ENCODE measurements around the gene LRRIQ1.
A peak's percentile ranks its signal among the peaks of the same experiment; 100 is the strongest.
"Not testable (repeated sequence)": the region's sequence is repeated elsewhere in the genome, so short reads cannot be mapped to it uniquely, and the experiment has no call there.

LRRIQ1 gene

DNA sequence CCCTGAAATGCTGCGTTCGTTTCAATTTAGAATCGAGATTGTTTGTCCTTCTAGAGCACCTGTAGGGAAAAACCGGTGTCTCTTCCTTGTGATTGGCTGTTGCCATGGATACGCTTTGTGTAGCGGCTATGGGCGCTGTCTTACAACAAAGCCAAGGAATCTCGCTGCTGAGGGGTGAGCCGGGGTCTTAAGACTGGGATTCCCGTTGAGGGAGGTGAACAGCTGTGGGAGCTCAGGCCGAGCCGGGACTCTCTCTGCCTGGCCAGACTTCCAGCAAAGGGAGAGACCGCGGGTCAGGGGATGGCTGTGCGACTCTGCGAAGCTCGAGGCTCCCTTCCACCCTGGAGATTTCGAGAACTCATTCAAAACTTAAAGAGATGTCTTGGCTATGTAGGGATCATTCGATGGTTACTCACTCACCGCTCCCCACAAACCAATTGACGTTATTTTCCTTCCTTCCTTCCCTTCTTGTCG, at the start of gene LRRIQ1, which contains the start of gene TSPAN19:
Gene LRRIQ1, plus strand, starts transcription at position 118 of the 474 bp plus-strand sequence. CDS start 1,826 bp downstream, outside the sequence.
Gene TSPAN19, minus strand, starts transcription at position 44 of the 474 bp plus-strand sequence. CDS start 6,331 bp downstream, outside the sequence.
- peak; percentile 60 for DNase-seq

DNA sequence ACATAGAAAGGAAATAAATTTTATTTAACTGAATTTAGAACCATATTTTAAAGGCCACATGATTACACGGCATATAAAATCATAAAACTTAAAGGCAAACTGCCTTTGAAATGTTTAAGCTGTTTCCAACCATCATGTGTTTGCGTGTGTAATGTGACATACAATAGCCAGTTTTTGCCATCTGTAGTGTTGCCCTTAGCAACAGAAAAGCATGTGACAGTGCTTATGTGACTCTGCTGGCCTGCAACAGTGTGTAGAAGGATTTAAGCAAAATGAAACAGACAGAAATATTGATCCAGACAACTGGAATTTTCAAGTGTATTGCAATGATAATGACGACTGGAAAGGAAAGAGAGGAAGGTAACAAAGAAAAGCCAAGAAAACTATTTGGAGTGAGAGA, 49.6 kb upstream of the LRRIQ1 start:
- DNase-seq = no peak

DNA sequence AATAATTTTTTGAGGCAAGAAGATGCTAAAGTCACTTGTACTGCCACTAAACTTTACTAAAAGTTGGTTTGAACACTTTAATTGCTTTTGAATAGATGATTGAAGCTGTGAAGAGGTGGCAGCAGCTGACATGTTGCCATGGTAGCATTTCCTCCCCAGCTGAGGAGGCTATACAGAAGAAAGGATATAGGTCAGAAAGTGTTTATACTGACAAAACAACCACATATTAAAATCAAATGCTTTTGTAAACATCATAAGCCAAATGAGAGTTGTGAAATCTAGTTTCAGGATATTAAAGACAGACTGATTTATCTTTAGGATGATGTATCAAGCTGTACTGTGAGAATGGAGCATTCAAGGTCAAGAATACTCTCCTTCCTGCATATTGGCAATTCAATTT, 41.7 kb upstream of the LRRIQ1 start:
- no peak for DNase-seq

GRCh38 chr12:84995641-84996040, 40.5 kb upstream of the LRRIQ1 start:
- DNase-seq = no peak

GRCh38 chr12:84996759-84997158, 39.4 kb upstream of the LRRIQ1 start:
- DNase-seq = no peak

- DNase-seq = no peak
Observed at GRCh38 chr12:84998341-84998740, 37.8 kb upstream of the LRRIQ1 start.

- DNase-seq = no peak
Observed at GRCh38 chr12:85000729-85001128, 35.4 kb upstream of the LRRIQ1 start.

DNA sequence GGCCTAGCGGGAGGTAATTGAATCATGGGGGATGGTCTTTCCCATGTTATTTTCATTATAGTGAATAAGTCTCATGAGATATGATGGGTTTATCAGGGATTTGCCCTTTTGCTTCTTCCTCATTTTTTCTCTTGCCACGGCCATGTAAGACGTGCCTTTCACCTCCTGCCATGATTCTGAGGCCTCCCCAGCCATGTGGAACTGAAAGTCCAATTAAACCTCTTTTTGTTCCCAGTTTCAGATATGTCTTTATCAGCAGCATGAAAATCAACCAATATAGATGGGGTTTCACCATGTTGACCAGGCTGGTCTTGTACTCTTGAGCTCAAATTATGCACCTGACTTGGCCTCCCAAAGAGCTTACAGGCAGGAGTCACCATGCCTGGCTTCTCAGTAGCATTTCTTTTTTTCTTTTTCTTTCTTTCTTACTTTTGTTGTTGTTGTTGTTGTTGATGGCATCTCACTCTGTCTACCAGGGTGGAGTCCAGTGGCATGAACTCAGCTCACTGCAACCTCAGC, 33.3 kb upstream of the LRRIQ1 start:
- DNase-seq = no peak

- DNase-seq = no peak
Observed at GRCh38 chr12:85004204-85004603, 31.9 kb upstream of the LRRIQ1 start.

GRCh38 chr12:85005047-85005446, 31.1 kb upstream of the LRRIQ1 start:
- DNase-seq = not testable (repeated sequence)

DNA sequence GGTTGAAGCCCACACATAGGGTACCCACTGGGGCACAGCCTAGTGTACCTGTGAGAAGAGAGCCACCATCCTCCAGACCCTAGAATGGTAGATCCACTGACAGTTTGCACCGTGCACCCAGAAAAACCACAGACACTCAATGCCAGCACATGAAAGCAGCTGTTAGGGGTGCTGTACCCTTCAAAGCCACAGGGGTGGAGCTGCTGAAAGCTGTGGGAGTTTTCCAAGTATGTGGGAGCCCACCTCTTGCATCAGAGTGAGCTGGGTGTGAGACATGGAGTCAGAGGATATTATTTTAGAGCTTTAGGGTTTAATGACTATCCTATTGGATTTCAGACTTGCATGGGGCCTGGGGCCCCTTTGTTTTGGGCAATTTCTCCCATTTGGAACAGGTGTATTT, 30.5 kb upstream of the LRRIQ1 start:
- DNase-seq = no peak

DNA sequence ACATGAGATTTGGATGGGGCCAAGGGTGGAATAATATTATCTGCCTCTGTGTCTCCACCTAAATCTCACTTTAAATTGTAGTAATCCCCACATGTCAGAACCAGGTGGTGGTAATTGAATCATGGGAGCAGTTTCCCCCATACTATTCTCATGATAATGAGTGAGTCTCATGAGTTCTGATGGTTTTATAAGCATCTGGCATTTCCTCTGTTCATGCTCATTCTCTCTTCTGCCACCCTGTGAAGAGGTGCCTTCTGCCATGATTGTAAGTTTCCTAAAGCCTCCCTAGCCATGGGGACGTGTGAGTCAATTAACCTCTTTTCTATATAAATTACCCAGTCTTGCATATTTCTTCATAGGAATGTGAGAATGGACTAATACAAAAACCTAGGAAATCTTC, 29.9 kb upstream of the LRRIQ1 start:
- no peak for DNase-seq

DNA sequence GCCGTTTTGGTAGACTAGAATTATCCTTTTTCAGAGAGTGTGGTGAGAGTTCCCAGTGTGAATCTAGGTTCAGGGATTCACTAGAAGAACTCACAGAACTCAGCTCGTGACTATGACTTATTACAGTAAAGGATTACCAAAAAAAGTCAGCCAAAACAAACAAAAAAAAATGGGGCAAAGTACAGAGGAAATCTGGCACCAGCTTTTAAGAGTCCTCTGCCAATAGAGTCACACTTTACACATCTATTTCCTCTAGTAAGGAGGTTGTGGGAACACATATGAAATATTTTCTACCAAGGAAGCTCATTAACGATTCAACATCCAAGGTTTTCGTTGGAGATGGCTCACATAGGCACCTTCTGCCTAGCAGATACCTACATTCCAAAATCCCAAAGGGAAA, 28.3 kb upstream of the LRRIQ1 start:
- no peak for DNase-seq

DNA sequence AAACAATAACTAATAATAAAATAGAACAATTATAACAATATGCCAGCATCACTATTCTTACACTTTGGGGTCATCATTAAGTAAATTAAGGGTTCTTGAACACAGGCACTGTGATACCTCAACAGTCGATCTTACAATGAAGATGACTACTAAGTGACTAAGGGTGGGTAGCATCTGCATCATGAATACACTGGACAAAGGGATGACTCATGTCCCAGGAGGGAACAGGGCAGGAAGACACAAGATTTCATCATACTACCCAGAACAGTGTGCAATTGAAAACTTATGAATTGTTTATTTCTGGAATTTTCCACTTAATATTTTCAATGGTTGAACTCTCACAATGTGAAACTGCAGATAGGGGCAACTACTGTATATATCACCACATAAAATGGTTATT, 19.7 kb upstream of the LRRIQ1 start:
- no peak for DNase-seq

DNA sequence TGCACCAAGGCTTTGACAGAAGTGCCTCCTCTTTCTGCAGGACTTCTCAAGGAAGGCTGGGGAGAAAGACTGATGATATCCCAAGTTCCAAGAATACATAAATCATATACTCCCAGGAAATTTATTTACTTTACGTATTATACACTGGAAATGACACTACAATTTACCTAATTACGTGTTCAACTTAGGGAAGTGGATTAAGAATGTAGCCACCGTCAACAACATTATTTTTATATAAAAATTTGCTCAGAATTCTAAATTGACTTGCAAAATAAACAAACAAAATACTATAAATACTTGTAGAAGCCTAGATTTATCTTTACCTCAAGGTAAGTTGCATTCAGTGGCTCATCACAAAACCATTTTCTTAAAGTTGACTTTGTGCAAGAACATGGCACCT, 19.0 kb upstream of the LRRIQ1 start:
- DNase-seq = no peak

GRCh38 chr12:85017618-85018017, 18.5 kb upstream of the LRRIQ1 start:
- no peak for DNase-seq

- no peak for DNase-seq
Observed at GRCh38 chr12:85018098-85018497, 18.1 kb upstream of the LRRIQ1 start.

DNA sequence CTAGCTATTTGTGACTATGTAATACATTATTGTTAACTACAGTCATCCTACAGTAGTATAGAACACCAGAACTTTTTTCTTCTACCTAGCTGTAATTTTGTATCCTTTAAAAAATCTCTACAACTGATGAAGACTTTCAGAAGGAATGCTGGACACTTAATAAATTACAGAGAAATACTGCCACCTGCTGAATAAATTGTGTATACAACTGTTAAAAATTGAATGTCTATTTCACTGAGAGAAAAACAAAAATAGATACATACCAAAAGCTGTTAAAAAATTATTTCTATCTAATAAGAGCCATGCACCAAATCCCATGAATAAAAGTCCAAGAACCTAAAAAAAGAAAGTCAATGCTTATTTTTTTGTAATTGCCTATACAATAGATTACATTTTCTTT, 6.7 kb upstream of the LRRIQ1 start:
- peak; percentile 22 for DNase-seq

DNA sequence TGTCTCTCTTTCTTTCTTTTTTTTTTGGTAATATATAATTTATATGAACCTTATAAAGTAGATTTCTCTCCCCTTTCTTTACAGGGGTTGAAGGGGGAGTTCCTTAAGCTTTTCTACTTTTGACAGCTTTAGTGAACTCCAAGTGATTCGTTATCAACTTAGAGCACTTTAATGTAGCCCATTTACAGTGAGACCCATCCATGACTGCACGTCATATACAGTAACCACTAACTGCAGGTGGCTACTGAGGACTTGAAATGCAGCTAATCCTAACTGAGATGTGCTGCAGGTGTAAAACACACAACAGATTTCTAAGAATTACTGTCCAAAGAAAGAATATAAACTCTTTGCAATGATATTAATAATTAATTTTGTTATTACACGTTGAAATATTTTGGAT, 582 bp downstream of the LRRIQ1 start:
- no peak for DNase-seq

DNA sequence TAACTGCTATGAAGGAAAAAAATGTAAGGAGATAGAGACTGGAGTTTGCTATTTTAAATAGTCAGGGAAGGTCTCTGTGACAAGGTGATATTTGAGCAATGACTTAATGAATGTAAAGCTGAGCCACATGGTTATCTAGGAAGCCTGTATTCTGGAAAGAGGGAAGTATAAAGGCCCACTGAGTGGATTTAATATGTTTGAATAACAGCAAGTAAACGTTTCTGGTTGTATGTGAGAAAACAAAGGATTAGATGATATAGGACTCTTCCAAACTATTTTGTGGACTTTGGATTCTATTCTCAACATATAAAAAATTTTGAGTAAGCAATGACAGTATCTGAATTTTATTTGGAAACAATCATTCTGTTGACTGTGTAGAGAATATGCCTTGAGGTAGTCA, 5.2 kb downstream of the LRRIQ1 start:
- no peak for DNase-seq

DNA sequence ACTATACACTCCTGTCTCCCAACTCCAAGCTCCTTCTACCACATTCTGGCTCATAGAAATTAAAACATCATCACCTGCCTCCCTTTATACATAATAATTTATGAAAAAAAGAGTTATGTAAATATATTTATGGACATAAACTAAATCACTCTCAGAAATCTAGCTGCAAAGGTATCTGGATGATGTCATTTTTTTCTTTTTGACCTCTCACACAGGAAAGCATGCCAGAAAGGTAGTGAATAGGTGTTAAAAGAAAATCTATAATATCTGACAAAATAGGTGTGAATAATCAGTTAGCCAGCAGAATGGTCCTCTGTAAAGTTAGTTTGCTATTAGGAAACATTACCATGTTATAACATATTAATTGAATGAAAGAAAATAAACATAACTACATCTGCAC, 7.7 kb downstream of the LRRIQ1 start:
- DNase-seq = no peak

GRCh38 chr12:85057370-85057963, 21.3 kb downstream of the LRRIQ1 start:
- peak; percentile 15 for DNase-seq

GRCh38 chr12:85058339-85058738, 22.2 kb downstream of the LRRIQ1 start:
- DNase-seq = no peak

DNA sequence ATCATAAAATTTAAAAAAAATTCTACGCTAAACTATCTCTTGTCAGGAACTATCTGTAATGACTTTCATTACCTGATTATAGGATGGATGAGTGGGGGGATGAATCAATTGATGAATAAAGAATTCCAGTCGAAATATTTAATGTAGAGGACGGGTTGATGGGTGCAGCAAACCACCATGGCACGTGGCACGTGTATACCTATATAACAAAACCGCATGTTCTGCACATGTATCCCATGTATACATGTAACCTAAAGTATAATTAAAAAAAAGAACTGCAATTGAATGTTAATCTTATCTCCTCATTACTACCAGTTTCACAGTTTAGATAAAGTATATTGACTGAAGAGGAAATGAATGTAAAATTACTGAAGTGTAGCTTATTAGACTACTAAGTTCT, 23.4 kb downstream of the LRRIQ1 start:
- no peak for DNase-seq

- DNase-seq = no peak
Observed at GRCh38 chr12:85060916-85061315, 24.8 kb downstream of the LRRIQ1 start.
